ENCODE results near the gene BST2.
"Not testable (repeated sequence)": the region's sequence is repeated elsewhere in the genome, so short reads cannot be mapped to it uniquely, and the experiment has no call there.

The BST2 gene

GRCh38 chr19:17389957-17390664 lies 15.3 kb downstream of the BST2 start:
- DNase-seq (ENCODE audit: low spot score) = no peak

- no peak for DNase-seq (ENCODE audit: low spot score)
Measured at GRCh38 chr19:17389288-17389687, 16.1 kb downstream of the BST2 start.

GRCh38 chr19:17385878-17386611 lies 19.4 kb downstream of the BST2 start:
- peak; percentile 81 for DNase-seq (ENCODE audit: low spot score)

- no peak for DNase-seq (ENCODE audit: low spot score)
Measured at GRCh38 chr19:17380426-17381138, 24.8 kb downstream of the BST2 start.

GRCh38 chr19:17379221-17379631 lies 26.2 kb downstream of the BST2 start:
- peak; percentile 76 for DNase-seq (ENCODE audit: low spot score)

GRCh38 chr19:17378271-17378670 lies 27.2 kb downstream of the BST2 start:
- no peak for DNase-seq (ENCODE audit: low spot score)

GRCh38 chr19:17376935-17377600 lies 28.4 kb downstream of the BST2 start, which contains the start of gene PLVAP:
PLVAP (minus strand) TSS chr19:17377342; CDS start chr19:17377288, 54 bp downstream.
- no peak for DNase-seq (ENCODE audit: low spot score)

GRCh38 chr19:17370026-17370587 lies 35.3 kb downstream of the BST2 start:
- no peak for DNase-seq (ENCODE audit: low spot score)

- no peak for DNase-seq (ENCODE audit: low spot score)
Measured at GRCh38 chr19:17365361-17365760, 40.1 kb downstream of the BST2 start.

- not testable (repeated sequence) for DNase-seq (ENCODE audit: low spot score)
Measured at GRCh38 chr19:17363852-17364605, 41.4 kb downstream of the BST2 start.

- DNase-seq (ENCODE audit: low spot score) = no peak
Measured at GRCh38 chr19:17359905-17360800, 45.3 kb downstream of the BST2 start.

GRCh38 chr19:17358395-17358794 lies 47.0 kb downstream of the BST2 start:
- DNase-seq (ENCODE audit: low spot score) = no peak

- no peak for DNase-seq (ENCODE audit: low spot score)
Measured at GRCh38 chr19:17357724-17358123, 47.7 kb downstream of the BST2 start.

GRCh38 chr19:17357078-17357666 lies 48.3 kb downstream of the BST2 start:
- DNase-seq (ENCODE audit: low spot score) = no peak

GRCh38 chr19:17353386-17353785 lies 52.0 kb downstream of the BST2 start:
- no peak for DNase-seq (ENCODE audit: low spot score)
